ENCODE results near the gene C19orf67. TPM values are rescaled to one million over a fixed set of nuclear protein-coding genes. Genes with fewer than 3 reads are reported as not detected.

C19orf67 gene
- total RNA-seq, 6 donors from 2014 or later: 0.40 TPM; not detected in 5

DNA sequence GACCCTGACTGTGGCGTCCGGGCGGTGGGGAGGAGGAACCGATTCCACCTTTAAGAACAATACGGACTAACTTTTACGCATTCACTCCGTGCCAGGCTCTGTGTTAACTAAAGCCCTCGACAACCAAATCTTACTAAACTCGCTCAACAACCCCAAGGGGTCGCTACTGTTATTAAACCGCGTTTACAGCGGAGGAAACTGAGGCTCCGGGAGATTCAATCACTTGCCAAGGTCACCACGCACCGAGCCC, 3.8 kb upstream of the C19orf67 start:
- Histone ChIP-seq H3K36me3 (peaks cover 0 to 18% (median 12%) of the 10 kb centered on the region in 4 donors), H3K27ac (peak overlapping the region in 2 of 4 donors; percentile 21 to 92), H3K4me1 (peaks cover 3 to 24% (median 17%) of the 10 kb centered on the region in 4 donors), H3K4me3 (peak overlapping the region; percentile 36 to 99 (median 86)), H3K27me3 (no peaks in the 10 kb centered on the region), H3K9me3 (peaks cover 0 to 8% (median 2%) of the 10 kb centered on the region in 4 donors)
- ATAC-seq (ENCODE audit: low FRiP score in 2 of 2): no peak
- WGBS, 2 donors: 19 to 28% methylated on average over 11 to 16 of the region's 16 CpGs
- no peak for DNase-seq
- TF ChIP-seq, protein P1, sequence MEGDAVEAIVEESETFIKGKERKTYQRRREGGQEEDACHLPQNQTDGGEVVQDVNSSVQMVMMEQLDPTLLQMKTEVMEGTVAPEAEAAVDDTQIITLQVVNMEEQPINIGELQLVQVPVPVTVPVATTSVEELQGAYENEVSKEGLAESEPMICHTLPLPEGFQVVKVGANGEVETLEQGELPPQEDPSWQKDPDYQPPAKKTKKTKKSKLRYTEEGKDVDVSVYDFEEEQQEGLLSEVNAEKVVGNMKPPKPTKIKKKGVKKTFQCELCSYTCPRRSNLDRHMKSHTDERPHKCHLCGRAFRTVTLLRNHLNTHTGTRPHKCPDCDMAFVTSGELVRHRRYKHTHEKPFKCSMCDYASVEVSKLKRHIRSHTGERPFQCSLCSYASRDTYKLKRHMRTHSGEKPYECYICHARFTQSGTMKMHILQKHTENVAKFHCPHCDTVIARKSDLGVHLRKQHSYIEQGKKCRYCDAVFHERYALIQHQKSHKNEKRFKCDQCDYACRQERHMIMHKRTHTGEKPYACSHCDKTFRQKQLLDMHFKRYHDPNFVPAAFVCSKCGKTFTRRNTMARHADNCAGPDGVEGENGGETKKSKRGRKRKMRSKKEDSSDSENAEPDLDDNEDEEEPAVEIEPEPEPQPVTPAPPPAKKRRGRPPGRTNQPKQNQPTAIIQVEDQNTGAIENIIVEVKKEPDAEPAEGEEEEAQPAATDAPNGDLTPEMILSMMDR (IDR thresholded peaks at IDR 0.05): peak in 1 of 6 experiments; percentile 14
- no peak for TF ChIP-seq POLR2AphosphoS5 (IDR thresholded peaks at IDR 0.05)

DNA sequence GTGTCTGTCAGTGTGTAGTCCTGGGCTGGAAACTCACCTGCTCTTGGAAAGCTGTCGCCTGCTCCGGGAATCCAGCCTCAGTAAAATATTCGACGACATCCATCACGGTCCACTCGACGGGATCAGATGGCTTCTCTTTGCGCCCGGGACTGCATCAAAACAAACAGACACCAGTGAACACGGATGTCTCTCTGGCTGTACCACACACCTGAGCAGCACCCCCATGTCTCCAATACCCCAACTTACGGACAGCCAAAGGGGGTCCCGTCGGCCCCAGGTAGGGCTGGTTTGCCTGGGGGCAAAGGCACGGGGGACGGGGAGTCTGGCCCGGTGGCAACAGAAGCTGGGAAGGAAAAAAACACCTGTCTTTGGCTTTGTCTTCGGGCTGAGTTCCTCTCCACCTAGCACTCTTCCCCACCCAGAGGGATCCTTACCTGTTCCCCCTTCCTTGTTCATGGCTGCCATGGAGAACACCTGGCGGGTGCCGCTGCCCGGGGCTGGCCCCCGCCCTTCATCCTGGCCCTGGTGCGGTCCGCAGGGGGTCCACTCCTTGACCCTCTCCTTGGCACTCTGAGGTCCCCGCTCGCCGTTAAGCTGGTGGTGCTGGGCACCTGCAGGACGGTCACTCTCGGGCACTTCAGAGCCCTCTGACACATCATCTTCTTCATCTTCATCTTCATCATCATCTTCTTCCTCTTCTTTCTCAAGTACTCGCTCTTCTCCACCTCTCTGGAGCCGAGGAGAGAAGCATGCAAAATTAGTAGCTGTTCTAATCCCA, 3.2 kb upstream of the C19orf67 start:
- peaks cover 0 to 18% (median 12%) of the 10 kb centered on the region in 4 donors for H3K36me3 ChIP-seq
- WGBS, 2 donors: 90 to 93% methylated on average over 30 of the region's 30 CpGs
- ATAC-seq (ENCODE audit: low FRiP score in 2 of 2) (no peak), DNase-seq (peak in 1 of 2 donors; percentile 74)
- peaks cover 0 to 8% (median 2%) of the 10 kb centered on the region in 4 donors for H3K9me3 ChIP-seq
- peak overlapping the region in 3 of 4 donors; percentile 77 to 99 (median 95) for H3K4me3 ChIP-seq
- H3K27ac ChIP-seq: peak overlapping the region in 1 of 4 donors; percentile 92
- H3K27me3 ChIP-seq: no peaks in the 10 kb centered on the region
- TF ChIP-seq POLR2AphosphoS5 (IDR thresholded peaks at IDR 0.05) (no peak), POLR2A (IDR thresholded peaks at IDR 0.05) (no peak), EP300 (IDR thresholded peaks at IDR 0.05) (no peak)
- TF ChIP-seq, protein P1 (IDR thresholded peaks at IDR 0.05): no peak
- H3K4me1 ChIP-seq: peaks cover 3 to 24% (median 17%) of the 10 kb centered on the region in 4 donors

DNA sequence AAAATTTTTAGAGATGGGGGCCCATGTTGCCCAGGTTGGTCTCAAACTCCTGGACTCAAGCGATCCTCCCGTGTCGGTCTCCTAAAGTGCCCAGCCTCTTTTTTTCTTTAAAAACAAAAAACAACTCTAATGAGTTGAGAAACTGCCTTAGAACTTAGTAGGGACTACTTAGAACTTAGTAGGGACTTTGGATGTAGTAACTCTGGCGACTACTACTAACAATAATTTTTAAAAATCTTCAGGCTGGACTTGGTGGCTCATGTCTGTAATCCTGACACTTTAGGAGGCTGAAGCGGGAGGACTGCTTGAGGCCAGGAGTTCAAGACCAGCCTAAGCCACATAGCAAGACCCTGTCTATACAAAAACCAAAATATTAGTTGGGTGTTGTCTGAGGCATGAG, 515 bp upstream of the C19orf67 start:
- Histone ChIP-seq H3K27ac (no peak overlapping the region), H3K27me3 (no peaks in the 10 kb centered on the region), H3K36me3 (peaks cover 0 to 18% (median 12%) of the 10 kb centered on the region in 4 donors), H3K4me3 (no peak overlapping the region), H3K4me1 (peaks cover 12 to 23% (median 20%) of the 10 kb centered on the region in 4 donors), H3K9me3 (no peaks in the 10 kb centered on the region)
- TF ChIP-seq, protein P1 (IDR thresholded peaks at IDR 0.05): no peak
- no peak for TF ChIP-seq POLR2A (IDR thresholded peaks at IDR 0.05)
- TF ChIP-seq POLR2AphosphoS5 (IDR thresholded peaks at IDR 0.05): no peak
- TF ChIP-seq EP300 (IDR thresholded peaks at IDR 0.05): no peak
- DNase-seq (no peak), ATAC-seq (ENCODE audit: low FRiP score in 2 of 2) (no peak)
- WGBS, 2 donors: 89 to 93% methylated on average over 5 of the region's 5 CpGs

DNA sequence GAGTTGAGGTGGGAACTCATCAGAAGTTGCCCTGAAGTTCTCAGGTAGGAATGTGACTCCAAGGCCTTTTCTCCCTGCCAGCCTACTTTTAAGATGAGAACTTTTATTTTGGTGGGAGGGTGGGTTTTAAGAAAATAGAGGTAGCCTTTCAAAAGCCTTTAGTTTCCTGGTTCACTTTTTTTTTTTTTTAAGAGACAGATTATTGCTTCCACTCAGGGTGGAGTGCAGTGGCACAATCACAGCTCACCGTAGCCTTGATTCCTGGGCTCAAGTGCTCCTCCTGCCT, 3.0 kb downstream of the C19orf67 start:
- no peaks in the 10 kb centered on the region for H3K27me3 ChIP-seq
- peak overlapping the region in 2 of 4 donors; percentile 88 to 93 for H3K27ac ChIP-seq
- WGBS, 2 donors: 0% methylated on average over 1 of the region's 1 CpG
- peaks cover 0 to 5% (median 0%) of the 10 kb centered on the region in 4 donors for H3K36me3 ChIP-seq
- DNase-seq (no peak), ATAC-seq (ENCODE audit: low FRiP score in 2 of 2) (no peak)
- no peak overlapping the region for H3K4me3 ChIP-seq
- H3K4me1 ChIP-seq: peaks cover 15 to 29% (median 19%) of the 10 kb centered on the region in 4 donors
- TF ChIP-seq POLR2A (IDR thresholded peaks at IDR 0.05) (no peak), POLR2AphosphoS5 (IDR thresholded peaks at IDR 0.05) (no peak), EP300 (IDR thresholded peaks at IDR 0.05) (no peak)
- TF ChIP-seq, protein P1 (IDR thresholded peaks at IDR 0.05): no peak
- H3K9me3 ChIP-seq: no peaks in the 10 kb centered on the region
